GM19099 (cell line): ENCODE results near the gene AGFG1.

ENCODE experiments used
- POLR2A ChIP-seq: IDR thresholded peaks from 3 replicates; pipeline ENCODE4 v1.6.1; 2011; ENCODE audit warnings: low read depth; ENCODE audit not compliant: insufficient read length; ENCODE audit errors: extremely low read depth

Gene AGFG1

GRCh38 chr2:227454323-227454860 lies 17.6 kb upstream of the AGFG1 start:
- no peak for TF ChIP-seq POLR2A

DNA sequence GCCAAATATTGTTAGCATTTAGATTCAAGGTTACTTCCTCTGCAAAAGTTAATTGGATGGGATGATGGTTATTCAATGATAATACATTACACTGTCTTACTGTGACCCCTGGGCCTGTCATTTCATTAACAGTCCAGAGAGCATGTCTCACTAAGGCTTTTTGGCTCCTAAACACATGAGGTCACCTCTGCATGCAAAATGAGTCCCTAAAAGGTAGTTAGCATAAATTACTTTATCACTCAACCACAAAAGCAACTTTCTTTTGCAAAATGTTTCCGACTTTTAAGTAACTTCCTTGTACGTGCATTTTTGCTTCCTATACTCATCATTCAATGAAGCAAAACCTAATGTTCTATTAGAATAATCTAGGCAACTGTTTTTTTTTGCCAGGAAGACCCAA lies 16.8 kb upstream of the AGFG1 start:
- no peak for TF ChIP-seq POLR2A

DNA sequence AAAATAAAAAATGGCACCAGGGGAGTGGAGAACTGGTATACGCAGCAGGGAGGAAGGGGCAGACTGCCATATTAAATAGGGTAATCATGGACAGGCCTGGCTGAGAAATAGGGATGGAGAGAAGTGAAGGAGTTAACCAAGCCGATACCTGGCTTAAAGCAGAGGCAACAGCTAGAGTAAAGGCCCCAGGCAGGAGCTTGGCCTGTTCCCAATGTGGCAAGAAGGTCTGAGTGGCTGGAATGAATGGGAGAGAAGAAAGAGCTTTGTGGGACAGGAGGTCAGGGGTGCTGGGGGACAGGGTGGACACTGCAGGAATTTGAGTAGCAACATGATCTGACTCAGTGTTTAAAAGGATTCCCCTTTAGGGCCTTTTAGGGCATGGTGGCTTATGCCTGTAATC lies 15.9 kb upstream of the AGFG1 start:
- TF ChIP-seq POLR2A = no peak

GRCh38 chr2:227456772-227457171 lies 15.2 kb upstream of the AGFG1 start:
- no peak for TF ChIP-seq POLR2A

- TF ChIP-seq POLR2A = no peak
Observed at GRCh38 chr2:227460070-227460485, 11.9 kb upstream of the AGFG1 start.

DNA sequence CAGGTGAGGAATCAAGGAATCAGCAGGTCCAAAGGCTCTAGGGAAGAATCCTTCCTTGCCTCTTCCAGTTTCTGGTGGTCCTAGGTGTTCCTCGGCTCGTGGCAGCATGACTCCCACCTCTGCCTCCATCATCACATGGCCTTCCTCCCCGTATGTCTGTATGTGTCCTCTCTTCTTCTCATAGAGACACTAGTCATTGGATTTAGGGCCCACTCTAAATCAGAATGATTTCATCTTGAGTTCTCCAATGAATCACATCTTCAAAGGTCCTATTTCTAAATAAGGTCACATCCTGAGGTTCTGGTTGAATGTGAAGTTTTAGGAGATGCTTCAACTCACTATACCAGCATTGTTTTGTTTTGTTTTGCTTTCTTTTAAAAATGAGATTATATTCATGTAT lies 11.1 kb upstream of the AGFG1 start:
- TF ChIP-seq POLR2A = no peak

DNA sequence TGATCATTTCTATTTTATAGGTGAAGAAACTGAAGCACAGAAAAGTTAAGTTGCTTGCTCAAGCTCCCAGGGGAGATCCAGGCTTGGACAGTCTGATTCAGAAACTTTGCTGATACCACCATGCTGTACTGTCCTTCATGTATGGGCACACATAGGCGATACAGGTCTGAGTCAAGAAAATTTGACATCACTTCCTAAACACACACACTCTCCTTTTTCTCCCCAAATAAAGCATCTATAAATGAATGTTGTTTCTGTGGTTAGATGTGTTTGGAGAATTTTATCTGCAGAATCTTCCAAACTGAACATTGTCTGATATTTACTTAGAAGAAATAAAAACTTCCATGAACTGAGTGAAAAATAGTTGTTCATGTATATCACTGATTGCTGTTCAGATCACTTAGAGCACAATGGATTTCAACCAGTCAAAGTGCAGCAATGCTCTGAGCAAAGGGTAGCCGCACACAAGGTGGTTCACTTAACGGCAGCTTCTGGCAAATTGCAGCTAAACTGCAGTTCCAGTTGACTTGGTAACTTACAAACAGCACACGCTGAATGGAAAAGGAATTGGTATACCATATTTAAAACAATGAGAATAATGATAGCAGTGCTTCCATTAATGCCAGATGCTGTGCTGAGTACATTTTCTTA lies 10.0 kb upstream of the AGFG1 start:
- no peak for TF ChIP-seq POLR2A

- TF ChIP-seq POLR2A = no peak
Observed at GRCh38 chr2:227462462-227462951, 9.4 kb upstream of the AGFG1 start.

- TF ChIP-seq POLR2A = no peak
Observed at GRCh38 chr2:227462972-227463931, 8.7 kb upstream of the AGFG1 start.

DNA sequence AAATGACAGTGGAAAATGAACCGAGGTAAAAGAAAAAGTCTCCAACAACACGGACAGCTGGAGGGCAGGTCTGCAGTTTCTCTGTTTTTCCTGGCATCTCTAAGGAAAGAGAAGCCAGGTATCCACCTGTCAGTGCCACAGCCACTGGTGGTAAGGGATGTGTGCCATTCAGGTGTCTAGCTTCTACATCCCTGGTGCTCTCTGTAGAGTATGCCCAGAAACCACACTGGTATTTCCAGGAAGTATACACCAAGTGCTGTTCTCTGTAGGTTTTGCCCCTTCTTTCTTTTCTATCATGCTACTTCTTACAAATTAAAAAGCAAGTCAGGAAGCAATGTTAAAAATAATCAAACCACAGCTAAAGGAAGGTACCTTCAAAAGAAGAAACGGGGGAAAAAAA lies 7.6 kb upstream of the AGFG1 start:
- TF ChIP-seq POLR2A = no peak

- no peak for TF ChIP-seq POLR2A
Observed at GRCh38 chr2:227464851-227465250, 7.1 kb upstream of the AGFG1 start.

DNA sequence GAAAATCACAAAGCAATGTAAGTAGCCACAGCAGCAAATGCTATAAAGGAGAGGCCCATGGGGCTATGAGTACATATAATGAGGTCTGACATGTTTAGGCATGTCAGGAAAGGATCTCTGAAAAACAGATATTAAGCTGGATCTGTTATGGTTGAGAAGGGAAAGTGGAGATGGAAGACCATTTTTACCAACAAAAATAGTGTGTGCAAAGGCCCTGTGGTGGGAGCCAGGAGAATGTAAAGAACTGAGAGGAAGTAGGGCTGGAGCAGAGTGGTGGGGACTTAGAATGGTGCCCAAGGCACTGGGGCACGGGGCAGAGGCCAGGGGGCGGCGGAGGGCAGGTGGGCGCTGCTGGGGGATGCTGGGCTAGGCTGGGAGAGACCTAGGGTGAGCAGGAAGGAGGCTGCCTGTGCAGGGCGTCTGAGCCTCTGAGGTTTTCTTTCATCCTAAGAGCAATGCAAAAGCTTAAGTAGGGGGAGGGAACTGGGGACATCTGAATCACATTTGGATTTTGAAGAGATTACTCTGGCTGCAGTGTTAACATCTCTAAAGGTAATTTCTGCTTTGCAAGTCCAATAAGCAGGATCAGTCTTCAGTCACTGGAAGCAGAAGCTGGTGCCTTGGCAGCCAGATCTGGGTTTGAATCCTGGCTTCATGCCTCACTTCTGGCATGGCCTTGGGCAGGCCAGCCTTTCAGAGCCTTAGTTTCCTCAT lies 4.9 kb upstream of the AGFG1 start:
- TF ChIP-seq POLR2A = no peak

GRCh38 chr2:227471412-227471811 lies 544 bp upstream of the AGFG1 start:
- TF ChIP-seq POLR2A = no peak

- no peak for TF ChIP-seq POLR2A
Observed at GRCh38 chr2:227472265-227473121, 537 bp downstream of the AGFG1 start.
